ENCODE measurements around the gene TMCO4. TPM values are rescaled to one million over a fixed set of nuclear protein-coding genes. Genes with fewer than 3 reads are reported as not detected.

The TMCO4 gene
- total and polyA plus RNA-seq, 10 of the 15 experiments (the other 5 are each of a cell fraction or from before 2014, with no cell fraction given) = 2.4 to 20.8 (median 13.0) TPM

DNA sequence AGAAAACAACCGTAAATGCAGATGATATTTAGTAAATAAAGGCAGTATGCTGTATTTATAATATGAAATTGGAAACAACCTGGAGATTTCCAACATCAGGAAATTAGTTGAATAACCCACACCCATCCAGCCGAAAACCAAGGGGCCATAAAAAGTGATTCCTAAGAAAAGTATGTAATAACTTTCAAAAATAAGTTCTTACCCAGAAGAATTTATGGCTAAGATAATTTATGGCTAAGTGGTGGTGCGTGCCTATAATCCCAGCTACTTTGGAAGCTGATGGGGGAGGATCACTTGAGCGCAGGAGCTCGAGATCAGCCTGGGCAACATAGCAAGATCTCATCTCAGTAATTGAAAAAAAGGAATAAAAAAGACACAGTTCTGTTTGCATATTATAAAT, 43.2 kb downstream of the TMCO4 start:
- Histone ChIP-seq H3K27ac (ENCODE audit: control insufficient read depth, insufficient read depth) (no peak overlapping the region), H4K20me1 (ENCODE audit: control insufficient read depth, insufficient read depth) (no peaks in the 10 kb centered on the region), H3K36me3 (ENCODE audit: control insufficient read depth in 2 of 2, insufficient read depth in 2 of 2, low read length in 1 of 2) (peaks cover 0 to 7% of the 10 kb centered on the region in 2 experiments; a peak in 2 of 4 replicates), H3K79me2 (ENCODE audit: control insufficient read depth, insufficient read depth, low read length) (no peaks in the 10 kb centered on the region), H3K27me3 (replicated peaks in 1 of 2; ENCODE audit: control insufficient read depth in 2 of 2, insufficient read depth in 2 of 2, low read length in 1 of 2) (no peaks in the 10 kb centered on the region), H3K4me3 (no peak overlapping the region), H3K9me3 (replicated peaks; ENCODE audit: control insufficient read depth, insufficient read depth, low read length) (no peaks in the 10 kb centered on the region), H2AFZ (ENCODE audit: control insufficient read depth, low read depth, low read length) (no peak overlapping the region), H3K9ac (ENCODE audit: control insufficient read depth, insufficient read depth, low read length) (no peak overlapping the region), H3K4me2 (ENCODE audit: control insufficient read depth, insufficient read depth) (no peak overlapping the region), H3K4me1 (ENCODE audit: control insufficient read depth, insufficient read depth, low read length) (no peaks in the 10 kb centered on the region)
- no TSS peak for BruUV-seq (replicated peaks)
- FAIRE-seq (no peak), ATAC-seq (no peak), DNase-seq (ENCODE audit: low read depth, low spot score) (no peak)
- 96% methylated on average over 5 of the region's 5 CpGs for WGBS (ENCODE audit: insufficient coverage, insufficient replicate concordance, low lambda C conversion rate, missing lambda C conversion rate)
- SMC1A ChIA-PET (ENCODE audit: uncharacterized antibody, unreplicated experiment) = no interaction called here
- intact Hi-C loops (cut with micrococcal nuclease; ENCODE audit: unreplicated experiment) (no loop called here), in situ Hi-C loops (cut with MboI) (no loop called here)
- CTCF ChIA-PET = no interaction called here
- POLR2A ChIA-PET = no interaction called here
- RAD21 ChIA-PET (ENCODE audit: unreplicated experiment) = no interaction called here
- TF ChIP-seq ESRRA (IDR thresholded peaks at IDR 0.05; ENCODE audit: low read length) (no peak), HCFC1 (IDR thresholded peaks at IDR 0.05; ENCODE audit: low read length) (no peak), IKZF1 (conservative IDR thresholded peaks at IDR 0.05) (no peak), YY1 (IDR thresholded peaks at IDR 0.05; ENCODE audit: low read depth, low read length) (no peak), CBFB (IDR thresholded peaks at IDR 0.05; ENCODE audit: low read depth) (no peak), ZBTB4 (CRISPR knock-in tag; IDR thresholded peaks at IDR 0.05) (no peak), NFIC (IDR thresholded peaks at IDR 0.05; ENCODE audit: low read depth, low read length) (no peak), NRF1 (conservative IDR thresholded peaks at IDR 0.05; ENCODE audit: low read depth, low read length) (no peak), SMC3 (IDR thresholded peaks at IDR 0.05; ENCODE audit: borderline replicate concordance, low read length) (no peak), ZBED1 (IDR thresholded peaks at IDR 0.05; ENCODE audit: borderline replicate concordance) (no peak), FOXK2 (IDR thresholded peaks at IDR 0.05) (no peak), GATAD2B (conservative IDR thresholded peaks at IDR 0.05; ENCODE audit: low read depth) (no peak), CHD4 (IDR thresholded peaks at IDR 0.05) (no peak), PKNOX1 (IDR thresholded peaks at IDR 0.05) (no peak)
- TF ChIP-seq, protein P1, sequence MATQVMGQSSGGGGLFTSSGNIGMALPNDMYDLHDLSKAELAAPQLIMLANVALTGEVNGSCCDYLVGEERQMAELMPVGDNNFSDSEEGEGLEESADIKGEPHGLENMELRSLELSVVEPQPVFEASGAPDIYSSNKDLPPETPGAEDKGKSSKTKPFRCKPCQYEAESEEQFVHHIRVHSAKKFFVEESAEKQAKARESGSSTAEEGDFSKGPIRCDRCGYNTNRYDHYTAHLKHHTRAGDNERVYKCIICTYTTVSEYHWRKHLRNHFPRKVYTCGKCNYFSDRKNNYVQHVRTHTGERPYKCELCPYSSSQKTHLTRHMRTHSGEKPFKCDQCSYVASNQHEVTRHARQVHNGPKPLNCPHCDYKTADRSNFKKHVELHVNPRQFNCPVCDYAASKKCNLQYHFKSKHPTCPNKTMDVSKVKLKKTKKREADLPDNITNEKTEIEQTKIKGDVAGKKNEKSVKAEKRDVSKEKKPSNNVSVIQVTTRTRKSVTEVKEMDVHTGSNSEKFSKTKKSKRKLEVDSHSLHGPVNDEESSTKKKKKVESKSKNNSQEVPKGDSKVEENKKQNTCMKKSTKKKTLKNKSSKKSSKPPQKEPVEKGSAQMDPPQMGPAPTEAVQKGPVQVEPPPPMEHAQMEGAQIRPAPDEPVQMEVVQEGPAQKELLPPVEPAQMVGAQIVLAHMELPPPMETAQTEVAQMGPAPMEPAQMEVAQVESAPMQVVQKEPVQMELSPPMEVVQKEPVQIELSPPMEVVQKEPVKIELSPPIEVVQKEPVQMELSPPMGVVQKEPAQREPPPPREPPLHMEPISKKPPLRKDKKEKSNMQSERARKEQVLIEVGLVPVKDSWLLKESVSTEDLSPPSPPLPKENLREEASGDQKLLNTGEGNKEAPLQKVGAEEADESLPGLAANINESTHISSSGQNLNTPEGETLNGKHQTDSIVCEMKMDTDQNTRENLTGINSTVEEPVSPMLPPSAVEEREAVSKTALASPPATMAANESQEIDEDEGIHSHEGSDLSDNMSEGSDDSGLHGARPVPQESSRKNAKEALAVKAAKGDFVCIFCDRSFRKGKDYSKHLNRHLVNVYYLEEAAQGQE (IDR thresholded peaks at IDR 0.05; ENCODE audit: low read depth, low read length) = no peak
- TF ChIP-seq, protein P2, sequence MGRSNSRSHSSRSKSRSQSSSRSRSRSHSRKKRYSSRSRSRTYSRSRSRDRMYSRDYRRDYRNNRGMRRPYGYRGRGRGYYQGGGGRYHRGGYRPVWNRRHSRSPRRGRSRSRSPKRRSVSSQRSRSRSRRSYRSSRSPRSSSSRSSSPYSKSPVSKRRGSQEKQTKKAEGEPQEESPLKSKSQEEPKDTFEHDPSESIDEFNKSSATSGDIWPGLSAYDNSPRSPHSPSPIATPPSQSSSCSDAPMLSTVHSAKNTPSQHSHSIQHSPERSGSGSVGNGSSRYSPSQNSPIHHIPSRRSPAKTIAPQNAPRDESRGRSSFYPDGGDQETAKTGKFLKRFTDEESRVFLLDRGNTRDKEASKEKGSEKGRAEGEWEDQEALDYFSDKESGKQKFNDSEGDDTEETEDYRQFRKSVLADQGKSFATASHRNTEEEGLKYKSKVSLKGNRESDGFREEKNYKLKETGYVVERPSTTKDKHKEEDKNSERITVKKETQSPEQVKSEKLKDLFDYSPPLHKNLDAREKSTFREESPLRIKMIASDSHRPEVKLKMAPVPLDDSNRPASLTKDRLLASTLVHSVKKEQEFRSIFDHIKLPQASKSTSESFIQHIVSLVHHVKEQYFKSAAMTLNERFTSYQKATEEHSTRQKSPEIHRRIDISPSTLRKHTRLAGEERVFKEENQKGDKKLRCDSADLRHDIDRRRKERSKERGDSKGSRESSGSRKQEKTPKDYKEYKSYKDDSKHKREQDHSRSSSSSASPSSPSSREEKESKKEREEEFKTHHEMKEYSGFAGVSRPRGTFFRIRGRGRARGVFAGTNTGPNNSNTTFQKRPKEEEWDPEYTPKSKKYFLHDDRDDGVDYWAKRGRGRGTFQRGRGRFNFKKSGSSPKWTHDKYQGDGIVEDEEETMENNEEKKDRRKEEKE (IDR thresholded peaks at IDR 0.05) = no peak
